HCT116 (cell line): Measurements from ENCODE around the gene PPEF2. TPM values are rescaled to one million over a fixed set of nuclear protein-coding genes. Genes with fewer than 3 reads are reported as not detected.

Experiments
- ATAC-seq: fragments of 200-7000 bp; cut with Tn5 transposase; 2 replicates; pipeline ENCODE4 v1.9.1; 2020; ENCODE audit warnings: mild to moderate bottlenecking, moderate library complexity
- BruUV-seq: library from RNA; stranded (reverse); fragments of 400-500 nt; replicated peaks from 2 replicates; lab custom pipeline; 2021; lab: Mats Ljungman, UMichigan
- CTCF ChIA-PET: fragments of 300-600 bp; sonication (Branson Sonifier 250); formaldehyde crosslinking; loops from one replicate; lab custom pipeline; 2021; ENCODE audit warnings: antibody characterized with exemption; lab: Charles Lee
- POLR2A ChIA-PET: fragments of 300-600, 350-600 bp; sonication (Branson Sonifier 250); formaldehyde crosslinking; loops from one replicate; lab custom pipeline; 2021; ENCODE audit warnings: antibody characterized with exemption; lab: Charles Lee
- RAD21 ChIA-PET, 2 experiments: fragments of 300-600 bp; sonication (Branson Sonifier 250); formaldehyde crosslinking; loops; one replicate each; lab custom pipeline; 2023; ENCODE audit warnings: low total read pairs in 2 of 2; ENCODE audit not compliant: uncharacterized antibody in 2 of 2, unreplicated experiment in 2 of 2, low non-redundant PET in 1 of 2; lab: Charles Lee
- DNase-seq: peaks from one replicate; pipeline ENCODE4 v3.0.0-alpha.2; 2010; ENCODE audit warnings: low read depth, low spot score
- H2AFZ ChIP-seq: fragments of 200-600 bp; shearing (Covaris generic), sonication (generic); 2 replicates; pipeline ENCODE4 v1.6.1; 2017; ENCODE audit warnings: low read depth, mixed run types, mixed read lengths, antibody characterized with exemption, low read length; ENCODE audit not compliant: poor library complexity, severe bottlenecking
- H3K27ac ChIP-seq: 2 replicates; pipeline ENCODE4 v1.5.1; 2012; ENCODE audit warnings: low read depth, low read length
- H3K27me3 ChIP-seq: fragments of 200-600 bp; sonication (generic); 2 replicates; pipeline ENCODE4 v1.6.1; 2016; ENCODE audit warnings: mixed run types, low read length, mixed read lengths; ENCODE audit not compliant: insufficient read depth
- H3K36me3 ChIP-seq, 2 experiments: fragments of 200-500 bp in 1 of 2; fragments of 200-600 bp in 1 of 2; sonication (Bioruptor generic) in 1 of 2; sonication (generic) in 1 of 2; 2 replicates each; pipeline versions ENCODE4 v1.5.1 to v1.6.1; 2014 to 2016; ENCODE audit warnings: low read length in 2 of 2, inconsistent platforms in 1 of 2, mixed read lengths in 1 of 2, mixed run types in 1 of 2; ENCODE audit not compliant: insufficient read depth in 2 of 2, control insufficient read depth in 1 of 2
- H3K4me1 ChIP-seq, 2 experiments: fragments of 200-600 bp in 1 of 2; sonication (generic) in 1 of 2; 2 replicates each; pipeline versions ENCODE4 v1.5.1 to v1.6.1; 2012 to 2017; ENCODE audit warnings: low read length in 2 of 2, inconsistent platforms in 1 of 2, mild to moderate bottlenecking in 1 of 2, mixed read lengths in 1 of 2, mixed run types in 1 of 2, moderate library complexity in 1 of 2; ENCODE audit not compliant: insufficient read depth in 2 of 2, control insufficient read depth in 1 of 2
- H3K4me2 ChIP-seq: fragments of 200-600 bp; sonication (generic); 2 replicates; pipeline ENCODE4 v1.6.1; 2017; ENCODE audit warnings: mixed run types, low read length, mixed read lengths
- H3K4me3 ChIP-seq, 2 experiments: fragments of 200-600 bp in 1 of 2; sonication (generic) in 1 of 2; replicated peaks in 1 of 2; 2 replicates each; pipeline ENCODE4 v1.5.1; 2011 to 2016; ENCODE audit warnings: low read length in 2 of 2, control low read depth in 1 of 2, low read depth in 1 of 2, mild to moderate bottlenecking in 1 of 2, mixed read lengths in 1 of 2, mixed run types in 1 of 2
- H3K79me2 ChIP-seq: fragments of 200-600 bp; sonication (generic); 2 replicates; pipeline ENCODE4 v1.6.1; 2017; ENCODE audit warnings: mild to moderate bottlenecking, mixed run types, low read length, moderate library complexity, mixed read lengths; ENCODE audit not compliant: insufficient read depth
- H3K9ac ChIP-seq: fragments of 200-600 bp; sonication (generic); 2 replicates; pipeline ENCODE4 v1.6.1; 2016; ENCODE audit warnings: low read length, mixed read lengths
- H3K9me2 ChIP-seq: fragments of 200-600 bp; sonication (generic), shearing (Covaris generic); 2 replicates; pipeline ENCODE4 v1.6.1; 2017; ENCODE audit warnings: mixed run types, mild to moderate bottlenecking, moderate library complexity; ENCODE audit not compliant: insufficient read depth
- H3K9me3 ChIP-seq, 2 experiments: fragments of 200-500 bp in 1 of 2; fragments of 200-600 bp in 1 of 2; sonication (Bioruptor generic) in 1 of 2; sonication (generic) in 1 of 2; 2 replicates each; pipeline ENCODE4 v1.6.1; 2014 to 2017; ENCODE audit warnings: low read length in 2 of 2, mixed read lengths in 2 of 2, inconsistent platforms in 1 of 2, low read depth in 1 of 2, mild to moderate bottlenecking in 1 of 2, mixed run types in 1 of 2, moderate library complexity in 1 of 2; ENCODE audit not compliant: control insufficient read depth in 1 of 2, insufficient read depth in 1 of 2
- H4K20me1 ChIP-seq: fragments of 200-600 bp; sonication (generic), shearing (Covaris generic); 2 replicates; pipeline ENCODE4 v1.6.1; 2017; ENCODE audit warnings: mixed run types, mild to moderate bottlenecking, moderate library complexity; ENCODE audit not compliant: insufficient read depth
- CBX3 ChIP-seq: IDR thresholded peaks from 2 replicates; pipeline ENCODE4 v1.6.1; 2012; ENCODE audit warnings: low read depth
- CTCF ChIP-seq, 3 experiments: fragments of 200-600 bp in 1 of 3; sonication (generic) in 1 of 3; IDR thresholded peaks in 2 of 3; conservative IDR thresholded peaks in 1 of 3; 2 replicates each; pipeline ENCODE4 v1.5.1; 2012 to 2017; ENCODE audit warnings: low read depth in 2 of 3, low read length in 2 of 3, antibody characterized with exemption in 1 of 3, borderline replicate concordance in 1 of 3, control low read depth in 1 of 3, mild to moderate bottlenecking in 1 of 3, mixed read lengths in 1 of 3, mixed run types in 1 of 3, moderate library complexity in 1 of 3; ENCODE audit not compliant: insufficient read depth in 1 of 3
- RAD21 ChIP-seq: IDR thresholded peaks from 2 replicates; pipeline ENCODE4 v1.6.1; 2012; ENCODE audit warnings: low read depth, mild to moderate bottlenecking
- SP1 ChIP-seq: IDR thresholded peaks from 2 replicates; pipeline ENCODE4 v1.6.1; 2012; ENCODE audit warnings: low read depth
- TCF7L2 ChIP-seq: IDR thresholded peaks from 2 replicates; pipeline ENCODE4 v1.7.0; 2011; ENCODE audit warnings: borderline replicate concordance, inconsistent platforms; ENCODE audit not compliant: insufficient read depth, insufficient read length; ENCODE audit errors: extremely low read depth
- intact Hi-C: fragments of 100-400 bp; cut with micrococcal nuclease; formaldehyde crosslinking; loops from 2 replicates; pipeline ENCODE4 v1.10.0; 2022
- total RNA-seq: library from RNA; stranded (reverse); gene quantifications from one replicate; pipeline ENCODE4 v1.2.1, GENCODE V29; 2021; ENCODE audit not compliant: unreplicated experiment

PPEF2 gene
- total RNA-seq, 1 experiment from 2014 or later: not detected

- H3K27me3 ChIP-seq: no peaks in the 10 kb centered on the region
- ChIA-PET RAD21 (no interaction called here), CTCF (interaction anchor here (1.4 kb wide), 1 partner anchor 14 kb away, joined by 3 read pairs; no protein-coding TSS in a partner anchor), POLR2A (no interaction called here)
- no TSS peak for BruUV-seq
- TF ChIP-seq TCF7L2 (no peak), CBX3 (no peak)
- no peaks in the 10 kb centered on the region for H4K20me1 ChIP-seq
- DNase-seq (no peak), ATAC-seq (no peak)
- no peaks in the 10 kb centered on the region for H3K36me3 ChIP-seq
- intact Hi-C loops: no loop called here
- H2AFZ ChIP-seq: no peak overlapping the region
- no peaks in the 10 kb centered on the region for H3K79me2 ChIP-seq
- H3K4me1 ChIP-seq: no peaks in the 10 kb centered on the region
- no peak overlapping the region for H3K27ac ChIP-seq
- H3K4me3 ChIP-seq: no peak overlapping the region
- H3K9me3 ChIP-seq: no peaks in the 10 kb centered on the region
- no peak overlapping the region for H3K9ac ChIP-seq
- H3K4me2 ChIP-seq: no peak overlapping the region
- no peaks in the 10 kb centered on the region for H3K9me2 ChIP-seq
Observed at GRCh38 chr4:75898536-75898935, 3.7 kb downstream of the PPEF2 start.

- Histone ChIP-seq H3K27me3 (no peaks in the 10 kb centered on the region), H3K36me3 (no peaks in the 10 kb centered on the region), H3K4me3 (no peak overlapping the region), H3K9ac (no peak overlapping the region), H3K4me2 (no peak overlapping the region), H4K20me1 (no peaks in the 10 kb centered on the region)
- POLR2A ChIA-PET: no interaction called here
- no TSS peak for BruUV-seq
- intact Hi-C loops: no loop called here
- TF ChIP-seq SP1 (no peak), CTCF (IDR thresholded peaks at IDR 0.05 in 2 of 3, conservative IDR thresholded peaks at IDR 0.05 in 1 of 3; ENCODE audit: borderline replicate concordance in 1 of 3, insufficient read depth in 1 of 3, low read depth in 2 of 3, low read length in 2 of 3) (peak; percentile 44 to 78 (median 55); a peak in 5 of 6 replicates), CBX3 (no peak), RAD21 (peak; percentile 60), TCF7L2 (no peak)
- TF ChIP-seq, all 23 proteins: peak for 2
- no peaks in the 10 kb centered on the region for H3K4me1 ChIP-seq
- ATAC-seq (peak; percentile 82), DNase-seq (peak; percentile 23)
- H3K9me3 ChIP-seq: no peaks in the 10 kb centered on the region
- RAD21 ChIA-PET: no interaction called here
- CTCF ChIA-PET: interaction anchor here (0.6 to 2.1 kb wide), 16 partner anchors 9 to 590 kb away, joined by 3 to 14 read pairs (median 6); partner anchors contain the start of gene NAAA
- H3K27ac ChIP-seq: no peak overlapping the region
- peak overlapping the region; percentile 91 for H2AFZ ChIP-seq
- no peaks in the 10 kb centered on the region for H3K9me2 ChIP-seq
- H3K79me2 ChIP-seq: no peaks in the 10 kb centered on the region
Observed at GRCh38 chr4:75895744-75896314, 6.4 kb downstream of the PPEF2 start.
